Activated T-helper 17 cell treated with anti-CD3 and anti-CD28 coated beads, Interleukin-2, amount 50 U/mL, for 72 hours (primary cell): ENCODE measurements around the gene RPP14. TPM values are rescaled to one million over a fixed set of nuclear protein-coding genes. Genes with fewer than 3 reads are reported as not detected.

ENCODE experiments used
- ATAC-seq: fragments of 150-1000 bp; cut with Tn5 transposase; replicated peaks from 2 replicates; pipeline ENCODE4 v1.10.0; 2021; ENCODE audit warnings: mild to moderate bottlenecking, moderate library complexity
- H3K27ac Mint-ChIP-seq: one replicate; pipeline ENCODE4 v1.8.0; 2022; ENCODE audit warnings: mixed read lengths
- H3K27me3 Mint-ChIP-seq: one replicate; pipeline ENCODE4 v1.8.0; 2022; ENCODE audit warnings: mixed read lengths
- H3K36me3 Mint-ChIP-seq: one replicate; pipeline ENCODE4 v1.8.0; 2022; ENCODE audit warnings: low read depth, mild to moderate bottlenecking, mixed read lengths
- H3K4me1 Mint-ChIP-seq: one replicate; pipeline ENCODE4 v1.8.0; 2022; ENCODE audit warnings: mixed read lengths
- H3K4me3 Mint-ChIP-seq: one replicate; pipeline ENCODE4 v1.8.0; 2022; ENCODE audit warnings: mild to moderate bottlenecking, mixed read lengths
- H3K9me3 Mint-ChIP-seq: one replicate; pipeline ENCODE4 v1.8.0; 2022; ENCODE audit warnings: mixed read lengths
- total RNA-seq, 2 donors: library from RNA; stranded (reverse); gene quantifications; one replicate each; pipeline ENCODE4 v1.2.3, GENCODE V29; 2022

RPP14 gene
- total RNA-seq, 2 donors from 2014 or later: 16.1 to 19.1 TPM

GRCh38 chr3:58349792-58350626, 44.0 kb downstream of the RPP14 start:
- Mint-ChIP-seq H3K4me1 (peaks cover 35% of the 10 kb centered on the region), H3K9me3 (no peaks in the 10 kb centered on the region), H3K36me3 (peaks cover 15% of the 10 kb centered on the region), H3K27ac (peak overlapping the region; percentile 69), H3K27me3 (no peaks in the 10 kb centered on the region), H3K4me3 (peak overlapping the region; percentile 55)
- ATAC-seq: peak; percentile 73

GRCh38 chr3:58350627-58351013, 44.6 kb downstream of the RPP14 start:
- Mint-ChIP-seq H3K4me1 (peaks cover 35% of the 10 kb centered on the region), H3K4me3 (peak overlapping the region; percentile 55), H3K27me3 (no peaks in the 10 kb centered on the region), H3K9me3 (no peaks in the 10 kb centered on the region), H3K27ac (peak overlapping the region; percentile 69), H3K36me3 (peaks cover 15% of the 10 kb centered on the region)
- no peak for ATAC-seq

GRCh38 chr3:58351920-58352319, 45.9 kb downstream of the RPP14 start:
- no peak for ATAC-seq
- Mint-ChIP-seq H3K36me3 (peaks cover 15% of the 10 kb centered on the region), H3K4me3 (no peak overlapping the region), H3K27me3 (no peaks in the 10 kb centered on the region), H3K27ac (peak overlapping the region; percentile 75), H3K4me1 (peaks cover 29% of the 10 kb centered on the region), H3K9me3 (no peaks in the 10 kb centered on the region)

GRCh38 chr3:58352626-58353025, 46.6 kb downstream of the RPP14 start:
- H3K4me3 Mint-ChIP-seq: no peak overlapping the region
- H3K36me3 Mint-ChIP-seq: peaks cover 15% of the 10 kb centered on the region
- no peaks in the 10 kb centered on the region for H3K27me3 Mint-ChIP-seq
- H3K9me3 Mint-ChIP-seq: no peaks in the 10 kb centered on the region
- peaks cover 34% of the 10 kb centered on the region for H3K4me1 Mint-ChIP-seq
- ATAC-seq: no peak
- peak overlapping the region; percentile 75 for H3K27ac Mint-ChIP-seq

GRCh38 chr3:58353722-58354553, 47.9 kb downstream of the RPP14 start:
- H3K4me3 Mint-ChIP-seq: peak overlapping the region; percentile 34
- H3K36me3 Mint-ChIP-seq: peaks cover 15% of the 10 kb centered on the region
- peak overlapping the region; percentile 82 for H3K27ac Mint-ChIP-seq
- H3K4me1 Mint-ChIP-seq: peaks cover 34% of the 10 kb centered on the region
- no peaks in the 10 kb centered on the region for H3K27me3 Mint-ChIP-seq
- H3K9me3 Mint-ChIP-seq: no peaks in the 10 kb centered on the region
- peak; percentile 42 for ATAC-seq

- Mint-ChIP-seq H3K27ac (no peak overlapping the region), H3K36me3 (peaks cover 15% of the 10 kb centered on the region), H3K9me3 (no peaks in the 10 kb centered on the region), H3K27me3 (no peaks in the 10 kb centered on the region), H3K4me1 (peaks cover 26% of the 10 kb centered on the region), H3K4me3 (no peak overlapping the region)
- ATAC-seq: no peak
These were observed 49.1 kb downstream of the RPP14 start for GRCh38 chr3:58355179-58355578.

- no peaks in the 10 kb centered on the region for H3K9me3 Mint-ChIP-seq
- no peak overlapping the region for H3K4me3 Mint-ChIP-seq
- H3K27ac Mint-ChIP-seq: no peak overlapping the region
- peaks cover 9% of the 10 kb centered on the region for H3K36me3 Mint-ChIP-seq
- peaks cover 18% of the 10 kb centered on the region for H3K4me1 Mint-ChIP-seq
- no peaks in the 10 kb centered on the region for H3K27me3 Mint-ChIP-seq
- no peak for ATAC-seq
These were observed 50.0 kb downstream of the RPP14 start for GRCh38 chr3:58356054-58356453.

- H3K27ac Mint-ChIP-seq: peak overlapping the region; percentile 58
- no peaks in the 10 kb centered on the region for H3K27me3 Mint-ChIP-seq
- peaks cover 3% of the 10 kb centered on the region for H3K36me3 Mint-ChIP-seq
- ATAC-seq: no peak
- no peak overlapping the region for H3K4me3 Mint-ChIP-seq
- no peaks in the 10 kb centered on the region for H3K9me3 Mint-ChIP-seq
- peaks cover 13% of the 10 kb centered on the region for H3K4me1 Mint-ChIP-seq
These were observed 51.4 kb downstream of the RPP14 start for GRCh38 chr3:58357402-58357801.

GRCh38 chr3:58358092-58358491, 52.0 kb downstream of the RPP14 start:
- Mint-ChIP-seq H3K4me3 (no peak overlapping the region), H3K27ac (peak overlapping the region; percentile 58), H3K27me3 (no peaks in the 10 kb centered on the region), H3K9me3 (no peaks in the 10 kb centered on the region), H3K4me1 (peaks cover 13% of the 10 kb centered on the region), H3K36me3 (no peaks in the 10 kb centered on the region)
- ATAC-seq: peak; percentile 81

GRCh38 chr3:58358808-58359207, 52.8 kb downstream of the RPP14 start:
- Mint-ChIP-seq H3K27me3 (no peaks in the 10 kb centered on the region), H3K27ac (peak overlapping the region; percentile 58)
- no peak for ATAC-seq

GRCh38 chr3:58359621-58360020, 53.6 kb downstream of the RPP14 start:
- no peak for ATAC-seq
- Mint-ChIP-seq H3K4me3 (no peak overlapping the region), H3K27ac (no peak overlapping the region), H3K27me3 (no peaks in the 10 kb centered on the region), H3K4me1 (peaks cover 5% of the 10 kb centered on the region), H3K36me3 (no peaks in the 10 kb centered on the region), H3K9me3 (no peaks in the 10 kb centered on the region)

More at GRCh38 chr3:58358808-58359207, 52.8 kb downstream of the RPP14 start:
- Mint-ChIP-seq H3K4me1 (peaks cover 9% of the 10 kb centered on the region), H3K9me3 (no peaks in the 10 kb centered on the region), H3K4me3 (no peak overlapping the region), H3K36me3 (no peaks in the 10 kb centered on the region)

GRCh38 chr3:58361866-58362265, 55.8 kb downstream of the RPP14 start:
- Mint-ChIP-seq H3K4me1 (peaks cover 5% of the 10 kb centered on the region), H3K4me3 (no peak overlapping the region), H3K36me3 (peaks cover 7% of the 10 kb centered on the region), H3K27ac (no peak overlapping the region), H3K27me3 (no peaks in the 10 kb centered on the region), H3K9me3 (no peaks in the 10 kb centered on the region)
- ATAC-seq: no peak

GRCh38 chr3:58366699-58367098, 60.7 kb downstream of the RPP14 start:
- H3K9me3 Mint-ChIP-seq: no peaks in the 10 kb centered on the region
- H3K4me3 Mint-ChIP-seq: no peak overlapping the region
- H3K4me1 Mint-ChIP-seq: no peaks in the 10 kb centered on the region
- H3K27ac Mint-ChIP-seq: no peak overlapping the region
- H3K36me3 Mint-ChIP-seq: peaks cover 18% of the 10 kb centered on the region
- no peaks in the 10 kb centered on the region for H3K27me3 Mint-ChIP-seq
- ATAC-seq: peak; percentile 35

GRCh38 chr3:58369038-58369437, 63.0 kb downstream of the RPP14 start:
- ATAC-seq: no peak
- Mint-ChIP-seq H3K4me3 (no peak overlapping the region), H3K9me3 (no peaks in the 10 kb centered on the region), H3K36me3 (peaks cover 19% of the 10 kb centered on the region), H3K27ac (no peak overlapping the region), H3K4me1 (no peaks in the 10 kb centered on the region), H3K27me3 (no peaks in the 10 kb centered on the region)
